Pancreas (tissue), 10 donors: ENCODE data around the gene OR5D16. TPM values are rescaled to one million over a fixed set of nuclear protein-coding genes. Genes with fewer than 3 reads are reported as not detected.
"Not testable (repeated sequence)": the region's sequence is repeated elsewhere in the genome, so short reads cannot be mapped to it uniquely, and the experiment has no call there.

Source experiments
- ATAC-seq, 4 donors: fragments of 200-7000 bp; cut with Tn5 transposase; one replicate each; pipeline versions ENCODE4 v1.8.0 to v1.9.1; 2020; ENCODE audit warnings: mild to moderate bottlenecking in 4 of 4, moderate library complexity in 4 of 4
- DNase-seq, 6 donors: peaks; one replicate each; pipeline ENCODE4 v3.0.0-alpha.2; 2020
- FAIRE-seq: peaks from 2 replicates; lab custom pipeline; 2012; peaks lifted over from hg19 to GRCh38; lab: Jason Lieb, UNC
- H3K27ac ChIP-seq, 4 donors: fragments of 200-600 bp; sonication (generic); 1 replicate in 3 of 4; 2 replicates in 1 of 4; pipeline versions ENCODE4 v1.5.0 to v1.8.0; 2020
- H3K27me3 ChIP-seq, 4 donors: fragments of 200-600 bp; one replicate each; pipeline ENCODE4 v1.8.0; 2021
- H3K36me3 ChIP-seq, 3 donors: fragments of 200-600 bp; sonication (generic) in 1 of 3; one replicate each; pipeline versions ENCODE4 v1.5.0 to v1.8.0; 2020 to 2021
- H3K4me1 ChIP-seq, 3 donors: fragments of 200-600 bp; one replicate each; pipeline ENCODE4 v1.8.0; 2021
- H3K4me3 ChIP-seq, 4 donors: fragments of 200-600 bp; sonication (generic) in 2 of 4; one replicate each; pipeline versions ENCODE4 v1.5.0 to v1.8.0; 2020 to 2021
- H3K9me3 ChIP-seq, 4 donors: fragments of 200-600 bp; one replicate each; pipeline ENCODE4 v1.8.0; 2021
- WGBS, 2 donors: extraction: QIAGEN DNeasy Blood & Tissue Kit; methylation state at CpG; one replicate each; pipeline ENCODE4 v1.1.7; 2013; 5-methylcytosine and 5-hydroxymethylcytosine counted together
- intact Hi-C, 3 donors: fragments of 100-400 bp; cut with DNase I; formaldehyde crosslinking; loops; one replicate each; pipeline versions ENCODE4 v1.11.1 to v1.14.2; 2022
- polyA plus RNA-seq, 2 donors: library from polyadenylated mRNA; stranded (reverse); fragments of 200-250 nt; gene quantifications; one replicate each; pipeline ENCODE4 v1.2.3, GENCODE V29; 2013
- total RNA-seq, 6 donors: library from RNA; stranded (reverse); fragmentation: NEBNext Ultra II Directional in 4 of 6; extraction: Animal tissue kit (Norgen Biotek cat#: 25700) in 4 of 6; gene quantifications; one replicate each; pipeline versions ENCODE4 v1.2.1 to v1.2.4, GENCODE V29; 2021 to 2023
- TF ChIP-seq, protein P1 (sequence below), 4 donors: fragments of 200-600 bp; sonication (generic) in 3 of 4; IDR thresholded peaks; one replicate each; pipeline versions ENCODE4 v1.5.0 to v1.8.0; 2021; ENCODE audit warnings: antibody characterized with exemption in 4 of 4
- donor health status: healthy with polysubstance abuse.
- donor health status: DM: no; HTN: no; CAD: no; lungs with moderate emphysema.
- donor health status: DM: no; HTN: no; CAD: no.
- donor health status: control.
- donor health status: control.
- donor health status: Bipolar disorder and iron deficiency.
- donor health status: DM: yes; HTN: yes; CAD: no.
- donor health status: DM: no; HTN: no; CAD: no.
- donor health status: DM: no; HTN: no; CAD: no.
- donor health status: DM: yes; HTN: yes; CAD: no.

The OR5D16 gene
- total and polyA plus RNA-seq, 8 donors = not detected

DNA sequence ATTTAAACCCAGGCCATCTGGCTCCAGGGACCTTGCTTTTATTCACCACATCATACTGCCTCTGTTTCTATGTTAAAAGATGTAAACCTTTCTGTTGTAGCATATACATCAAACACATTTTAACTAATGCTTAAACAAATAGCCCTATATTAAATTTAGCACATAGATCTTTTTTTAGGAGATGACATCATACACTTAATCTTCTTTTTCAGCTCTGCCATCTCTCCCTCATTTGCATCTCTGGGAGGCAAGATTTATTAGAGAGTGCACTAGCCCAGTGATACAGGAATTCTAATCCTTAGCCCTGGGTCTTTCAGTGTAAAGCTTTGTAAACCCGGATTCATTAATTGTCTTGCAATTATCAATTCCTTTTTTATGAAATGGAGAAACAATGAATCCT, 13.6 kb downstream of the OR5D16 start:
- Histone ChIP-seq H3K4me1 (no peaks in the 10 kb centered on the region), H3K36me3 (no peaks in the 10 kb centered on the region), H3K9me3 (no peaks in the 10 kb centered on the region), H3K27me3 (peaks cover 0 to 7% (median 0%) of the 10 kb centered on the region in 4 donors), H3K4me3 (no peak overlapping the region), H3K27ac (no peak overlapping the region)
- DNase-seq (no peak), FAIRE-seq (no peak), ATAC-seq (no peak)
- 49 to 68% methylated on average over 1 of the region's 1 CpG for WGBS, 2 donors
- TF ChIP-seq, protein P1, sequence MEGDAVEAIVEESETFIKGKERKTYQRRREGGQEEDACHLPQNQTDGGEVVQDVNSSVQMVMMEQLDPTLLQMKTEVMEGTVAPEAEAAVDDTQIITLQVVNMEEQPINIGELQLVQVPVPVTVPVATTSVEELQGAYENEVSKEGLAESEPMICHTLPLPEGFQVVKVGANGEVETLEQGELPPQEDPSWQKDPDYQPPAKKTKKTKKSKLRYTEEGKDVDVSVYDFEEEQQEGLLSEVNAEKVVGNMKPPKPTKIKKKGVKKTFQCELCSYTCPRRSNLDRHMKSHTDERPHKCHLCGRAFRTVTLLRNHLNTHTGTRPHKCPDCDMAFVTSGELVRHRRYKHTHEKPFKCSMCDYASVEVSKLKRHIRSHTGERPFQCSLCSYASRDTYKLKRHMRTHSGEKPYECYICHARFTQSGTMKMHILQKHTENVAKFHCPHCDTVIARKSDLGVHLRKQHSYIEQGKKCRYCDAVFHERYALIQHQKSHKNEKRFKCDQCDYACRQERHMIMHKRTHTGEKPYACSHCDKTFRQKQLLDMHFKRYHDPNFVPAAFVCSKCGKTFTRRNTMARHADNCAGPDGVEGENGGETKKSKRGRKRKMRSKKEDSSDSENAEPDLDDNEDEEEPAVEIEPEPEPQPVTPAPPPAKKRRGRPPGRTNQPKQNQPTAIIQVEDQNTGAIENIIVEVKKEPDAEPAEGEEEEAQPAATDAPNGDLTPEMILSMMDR (IDR thresholded peaks at IDR 0.05) = no peak
- intact Hi-C loops = no loop called here

- TF ChIP-seq, protein P1 (IDR thresholded peaks at IDR 0.05) = no peak
- ATAC-seq = no peak
- WGBS, 2 donors = 9 to 12% methylated on average over 1 of the region's 1 CpG
- Histone ChIP-seq H3K27ac (no peak overlapping the region), H3K4me3 (no peak overlapping the region), H3K27me3 (peaks cover 0 to 7% (median 0%) of the 10 kb centered on the region in 4 donors), H3K36me3 (no peaks in the 10 kb centered on the region), H3K9me3 (no peaks in the 10 kb centered on the region), H3K4me1 (no peaks in the 10 kb centered on the region)
- FAIRE-seq = no peak
- DNase-seq = no peak
- intact Hi-C loops = no loop called here
Measured at GRCh38 chr11:55854704-55855103, 16.2 kb downstream of the OR5D16 start.

GRCh38 chr11:55867354-55867753, 28.8 kb downstream of the OR5D16 start:
- H3K27ac ChIP-seq, H3K4me1 ChIP-seq, ATAC-seq, H3K9me3 ChIP-seq, DNase-seq, H3K4me3 ChIP-seq, H3K36me3 ChIP-seq, intact Hi-C loops, FAIRE-seq, H3K27me3 ChIP-seq: not testable (repeated sequence)
- WGBS, 2 donors = 72 to 82% methylated on average over 4 of the region's 4 CpGs

- intact Hi-C loops, H3K27me3 ChIP-seq, H3K27ac ChIP-seq, H3K9me3 ChIP-seq, H3K36me3 ChIP-seq, H3K4me1 ChIP-seq, FAIRE-seq, ATAC-seq: not testable (repeated sequence)
- WGBS, 2 donors = 4 to 5% methylated on average over 27 to 33 of the region's 33 CpGs
- H3K4me3 ChIP-seq = peak overlapping the region in 1 of 4 donors; percentile 20
- DNase-seq = peak in 1 of 6 donors; percentile 15
Measured at GRCh38 chr11:55872731-55873130, 34.2 kb downstream of the OR5D16 start.

DNA sequence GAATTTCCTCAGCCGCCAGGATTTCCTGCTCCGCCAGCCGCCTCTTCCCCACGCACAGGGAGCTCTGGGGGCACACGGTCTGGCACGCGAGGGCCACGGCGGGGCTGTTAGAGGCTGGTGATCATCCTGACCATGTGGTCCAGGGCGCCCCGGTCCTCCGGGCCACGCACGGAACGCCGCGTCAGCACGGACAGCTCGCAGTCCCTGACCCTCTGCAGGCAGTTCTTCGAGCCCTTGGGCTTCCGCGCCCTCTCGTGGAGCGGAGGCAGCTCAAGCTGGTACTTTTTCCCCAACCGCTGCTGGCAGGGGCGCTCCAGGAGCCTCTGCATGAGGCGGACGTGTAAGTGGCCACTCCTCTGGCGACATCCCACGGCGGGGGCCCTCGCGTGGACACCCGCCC, 34.6 kb downstream of the OR5D16 start:
- 7 to 14% methylated on average over 32 to 34 of the region's 34 CpGs for WGBS, 2 donors
- H3K9me3 ChIP-seq, H3K27ac ChIP-seq, ATAC-seq, FAIRE-seq, H3K27me3 ChIP-seq, H3K36me3 ChIP-seq, H3K4me1 ChIP-seq, intact Hi-C loops: not testable (repeated sequence)
- H3K4me3 ChIP-seq = peak overlapping the region in 1 of 4 donors; percentile 20
- peak in 3 of 6 donors; percentile 15 to 68 (median 32) for DNase-seq

- H3K27me3 ChIP-seq, FAIRE-seq, H3K4me1 ChIP-seq, H3K27ac ChIP-seq, H3K36me3 ChIP-seq, H3K9me3 ChIP-seq, H3K4me3 ChIP-seq, DNase-seq, intact Hi-C loops, ATAC-seq: not testable (repeated sequence)
- 44 to 63% methylated on average over 1 of the region's 1 CpG for WGBS, 2 donors
Measured at GRCh38 chr11:55882997-55883396, 44.4 kb downstream of the OR5D16 start, which contains the start of gene TRIM51. TSS of gene TRIM51 (plus strand) at chr11:55883297. CDS start at chr11:55885429, 2,132 bp downstream.

DNA sequence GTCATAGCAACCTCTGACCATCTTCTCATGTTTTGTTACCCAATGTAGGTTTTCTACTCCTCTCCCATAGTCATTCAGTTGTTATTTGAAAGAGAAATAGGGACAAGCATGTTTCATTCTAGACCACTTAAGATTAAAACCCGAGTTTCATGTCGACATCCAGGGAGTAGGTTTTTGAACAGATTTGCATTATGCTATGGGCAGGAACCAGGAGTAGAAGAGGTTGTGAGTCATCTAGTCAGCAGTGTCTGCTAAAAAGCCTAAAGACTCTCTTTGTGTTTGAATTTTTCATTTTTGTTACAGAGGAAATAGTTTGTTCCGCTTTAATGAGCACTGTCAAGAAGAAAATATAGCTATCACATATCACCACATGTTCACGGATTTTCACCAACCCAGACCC, 46.4 kb downstream of the OR5D16 start:
- FAIRE-seq, H3K27ac ChIP-seq, intact Hi-C loops, H3K4me1 ChIP-seq, ATAC-seq, DNase-seq, H3K4me3 ChIP-seq, H3K27me3 ChIP-seq, H3K36me3 ChIP-seq, H3K9me3 ChIP-seq: not testable (repeated sequence)
- 67 to 74% methylated on average over 4 of the region's 4 CpGs for WGBS, 2 donors

DNA sequence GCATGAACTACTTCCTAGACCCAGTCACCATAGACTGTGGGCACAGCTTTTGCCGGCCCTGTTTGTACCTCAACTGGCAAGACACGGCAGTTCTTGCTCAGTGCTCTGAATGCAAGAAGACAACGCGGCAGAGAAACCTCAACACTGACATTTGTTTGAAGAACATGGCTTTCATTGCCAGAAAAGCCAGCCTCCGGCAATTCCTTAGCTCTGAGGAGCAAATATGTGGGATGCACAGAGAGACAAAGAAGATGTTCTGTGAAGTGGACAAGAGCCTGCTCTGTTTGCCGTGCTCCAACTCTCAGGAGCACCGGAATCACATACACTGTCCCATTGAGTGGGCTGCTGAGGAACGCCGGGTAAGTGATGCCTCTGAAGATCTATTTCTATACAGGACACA, 46.9 kb downstream of the OR5D16 start:
- H3K4me1 ChIP-seq, DNase-seq, intact Hi-C loops, ATAC-seq, H3K27ac ChIP-seq, H3K27me3 ChIP-seq, H3K9me3 ChIP-seq, FAIRE-seq, H3K4me3 ChIP-seq, H3K36me3 ChIP-seq: not testable (repeated sequence)
- 69 to 79% methylated on average over 9 of the region's 9 CpGs for WGBS, 2 donors
